H1 (cell line): ENCODE measurements around the gene EBF3. TPM values are rescaled to one million over a fixed set of nuclear protein-coding genes. Genes with fewer than 3 reads are reported as not detected.
A peak's percentile ranks its signal among the peaks of the same experiment; 100 is the strongest.

Source experiments
- CTCF ChIA-PET: fragments of 300-600 bp; sonication (Branson Sonifier 250); formaldehyde crosslinking; loops from one replicate; lab custom pipeline; 2021; ENCODE audit not compliant: partially characterized antibody; lab: Charles Lee
- POLR2A ChIA-PET: fragments of 300-600 bp; sonication (Branson Sonifier 250); formaldehyde crosslinking; loops from one replicate; lab custom pipeline; 2021; ENCODE audit warnings: inconsistent platforms; ENCODE audit not compliant: partially characterized antibody; lab: Charles Lee
- DNase-seq, 2 experiments: peaks; one replicate each; pipeline versions ENCODE4 v3.0.0 to v3.0.0-alpha.2; 2010 to 2022; ENCODE audit warnings: low spot score in 2 of 2, low read depth in 1 of 2, mixed read lengths in 1 of 2
- FAIRE-seq: peaks from 2 replicates; lab custom pipeline; 2011; peaks lifted over from hg19 to GRCh38; lab: Jason Lieb, UNC
- H2AFZ ChIP-seq: 2 replicates; pipeline ENCODE4 v1.8.1; 2012; ENCODE audit warnings: low read length, inconsistent platforms
- H2AK5ac ChIP-seq: 2 replicates; pipeline ENCODE4 v1.6.1; 2013; ENCODE audit warnings: low read depth, low read length
- H2BK120ac ChIP-seq: replicated peaks from 2 replicates; pipeline ENCODE3; 2013; ENCODE audit warnings: low read depth, low read length, inconsistent platforms
- H2BK12ac ChIP-seq: 2 replicates; pipeline ENCODE4 v1.6.1; 2013; ENCODE audit warnings: low read depth, low read length
- H2BK15ac ChIP-seq: 2 replicates; pipeline ENCODE4 v1.6.1; 2013; ENCODE audit warnings: low read length
- H2BK20ac ChIP-seq: 2 replicates; pipeline ENCODE4 v1.6.1; 2013; ENCODE audit warnings: low read length
- H2BK5ac ChIP-seq: 2 replicates; pipeline ENCODE4 v1.6.1; 2013; ENCODE audit warnings: low read depth, low read length
- H3K14ac ChIP-seq: 2 replicates; pipeline ENCODE4 v1.6.1; 2013; ENCODE audit warnings: inconsistent platforms; ENCODE audit not compliant: insufficient read length
- H3K18ac ChIP-seq: 2 replicates; pipeline ENCODE4 v1.6.1; 2013; ENCODE audit warnings: low read length; ENCODE audit errors: extremely low read depth
- H3K23ac ChIP-seq: 2 replicates; pipeline ENCODE4 v1.6.1; 2013; ENCODE audit warnings: inconsistent platforms; ENCODE audit not compliant: insufficient read length
- H3K23me2 ChIP-seq: 2 replicates; pipeline ENCODE4 v1.6.1; 2013; ENCODE audit warnings: low read depth, low read length
- H3K27ac ChIP-seq: 2 replicates; pipeline ENCODE4 v1.6.1; 2011; ENCODE audit warnings: low read depth, low read length, inconsistent platforms
- H3K27me3 ChIP-seq, 4 experiments: replicated peaks in 1 of 4; 1 replicate in 1 of 4; 2 replicates in 3 of 4; pipeline versions ENCODE4 v1.6.1 to v1.8.1; 2011 to 2013; ENCODE audit warnings: low read length in 3 of 4, mild to moderate bottlenecking in 3 of 4, inconsistent platforms in 2 of 4, mixed read lengths in 2 of 4, moderate library complexity in 1 of 4; ENCODE audit not compliant: control insufficient read depth in 3 of 4, insufficient read depth in 3 of 4; ENCODE audit errors: extremely low read depth in 1 of 4
- H3K36me3 ChIP-seq, 4 experiments: 2 replicates each; pipeline versions ENCODE4 v1.6.1 to v1.8.1; 2011 to 2013; ENCODE audit warnings: mild to moderate bottlenecking in 4 of 4, low read length in 3 of 4, moderate library complexity in 2 of 4, control low read depth in 1 of 4, inconsistent platforms in 1 of 4; ENCODE audit not compliant: insufficient read depth in 4 of 4, control insufficient read depth in 2 of 4
- H3K4ac ChIP-seq: replicated peaks from 2 replicates; pipeline ENCODE3; 2013; ENCODE audit warnings: low read length, low read depth, mixed read lengths, inconsistent platforms; ENCODE audit not compliant: insufficient read length
- H3K4me1 ChIP-seq, 4 experiments: replicated peaks in 1 of 4; 1 replicate in 1 of 4; 2 replicates in 3 of 4; pipeline versions ENCODE4 v1.6.1 to v1.8.1; 2011 to 2013; ENCODE audit warnings: low read length in 3 of 4, inconsistent platforms in 2 of 4, mixed read lengths in 1 of 4; ENCODE audit not compliant: insufficient read depth in 4 of 4, control insufficient read depth in 3 of 4
- H3K4me2 ChIP-seq, 2 experiments: 2 replicates each; pipeline versions ENCODE4 v1.6.1 to v1.8.1; 2011 to 2013; ENCODE audit warnings: low read depth in 2 of 2, low read length in 2 of 2, control low read depth in 1 of 2, inconsistent platforms in 1 of 2, mild to moderate bottlenecking in 1 of 2; ENCODE audit not compliant: insufficient read depth in 1 of 2
- H3K4me3 ChIP-seq, 4 experiments: fragments of 200-600, 300-600 bp in 1 of 4; sonication (generic), shearing (Covaris generic), sonication (Bioruptor Twin) in 1 of 4; 2 replicates each; pipeline versions ENCODE4 v1.5.1 to v1.8.1; 2011 to 2016; ENCODE audit warnings: low read length in 4 of 4, low read depth in 3 of 4, control low read depth in 2 of 4, inconsistent platforms in 2 of 4, mild to moderate bottlenecking in 2 of 4, mixed read lengths in 1 of 4, moderate library complexity in 1 of 4; ENCODE audit not compliant: insufficient read depth in 2 of 4; ENCODE audit errors: extremely low read depth in 1 of 4
- H3K56ac ChIP-seq: replicated peaks from 2 replicates; pipeline ENCODE3; 2013; ENCODE audit warnings: low read depth, mild to moderate bottlenecking, mixed read lengths, low read length, inconsistent platforms; ENCODE audit not compliant: insufficient read length
- H3K79me1 ChIP-seq: 2 replicates; pipeline ENCODE4 v1.6.1; 2013; ENCODE audit warnings: low read depth, low read length, control low read depth
- H3K79me2 ChIP-seq, 2 experiments: 2 replicates each; pipeline versions ENCODE4 v1.6.1 to v1.8.1; 2012 to 2013; ENCODE audit warnings: low read length in 2 of 2, mild to moderate bottlenecking in 2 of 2, inconsistent platforms in 1 of 2; ENCODE audit not compliant: insufficient read depth in 2 of 2, control insufficient read depth in 1 of 2
- H3K9ac ChIP-seq, 4 experiments: replicated peaks in 1 of 4; 1 replicate in 1 of 4; 2 replicates in 3 of 4; pipeline versions ENCODE4 v1.6.1 to v1.8.1; 2011 to 2013; ENCODE audit warnings: low read depth in 3 of 4, low read length in 3 of 4, control low read depth in 2 of 4, mild to moderate bottlenecking in 2 of 4, moderate library complexity in 2 of 4, inconsistent platforms in 1 of 4; ENCODE audit errors: extremely low read depth in 1 of 4
- H3K9me3 ChIP-seq, 2 experiments: 2 replicates each; pipeline versions ENCODE4 v1.6.1 to v1.8.1; 2012 to 2013; ENCODE audit warnings: mild to moderate bottlenecking in 2 of 2, moderate library complexity in 2 of 2, control low read depth in 1 of 2, inconsistent platforms in 1 of 2, low read depth in 1 of 2, low read length in 1 of 2, mixed read lengths in 1 of 2; ENCODE audit not compliant: insufficient read depth in 2 of 2
- H4K20me1 ChIP-seq, 2 experiments: replicated peaks in 1 of 2; 2 replicates each; pipeline versions ENCODE3 to v1.8.1; 2011 to 2013; ENCODE audit warnings: inconsistent platforms in 2 of 2, low read length in 2 of 2, mild to moderate bottlenecking in 1 of 2; ENCODE audit not compliant: insufficient read depth in 2 of 2, control insufficient read depth in 1 of 2
- H4K5ac ChIP-seq: 2 replicates; pipeline ENCODE4 v1.6.1; 2013; ENCODE audit warnings: low read length, low read depth, mixed read lengths, inconsistent platforms; ENCODE audit not compliant: insufficient read length
- H4K8ac ChIP-seq: 2 replicates; pipeline ENCODE4 v1.8.0; 2013; ENCODE audit warnings: mild to moderate bottlenecking, moderate library complexity, low read length, inconsistent platforms; ENCODE audit not compliant: insufficient read depth; ENCODE audit errors: extremely low read depth
- H4K91ac ChIP-seq: replicated peaks from 2 replicates; pipeline ENCODE3; 2013; ENCODE audit warnings: low read length, mixed read lengths, inconsistent platforms; ENCODE audit not compliant: insufficient read length
- CREB1 ChIP-seq: IDR thresholded peaks from 2 replicates; pipeline ENCODE4 v1.6.1; 2012; ENCODE audit warnings: inconsistent platforms
- FOSL1 ChIP-seq: IDR thresholded peaks from 2 replicates; pipeline ENCODE4 v1.6.1; 2011; ENCODE audit warnings: mild to moderate bottlenecking, low read depth, low read length, moderate library complexity; ENCODE audit not compliant: insufficient read depth
- KDM4A ChIP-seq: IDR thresholded peaks from one replicate; pipeline ENCODE4 v1.7.1; 2012; ENCODE audit warnings: low read depth, mild to moderate bottlenecking, moderate library complexity, low read length, inconsistent platforms; ENCODE audit not compliant: severe bottlenecking
- PHF8 ChIP-seq: fragments of 200-600 bp; sonication (generic); conservative IDR thresholded peaks from 2 replicates; pipeline ENCODE4 v1.7.1; 2012; ENCODE audit warnings: low read depth, mild to moderate bottlenecking, inconsistent platforms, low read length, moderate library complexity
- RFX5 ChIP-seq: IDR thresholded peaks from 2 replicates; pipeline ENCODE4 v1.6.1; 2011; ENCODE audit warnings: low read depth, low read length, improper control_type of control experiment, borderline replicate concordance
- SIN3A ChIP-seq, 2 experiments: IDR thresholded peaks in 1 of 2; conservative IDR thresholded peaks in 1 of 2; 2 replicates each; pipeline ENCODE4 v1.6.1; 2011 to 2012; ENCODE audit warnings: low read length in 2 of 2, improper control_type of control experiment in 1 of 2, low read depth in 1 of 2, mild to moderate bottlenecking in 1 of 2
- USF2 ChIP-seq: IDR thresholded peaks from 2 replicates; pipeline ENCODE4 v1.6.1; 2011; ENCODE audit warnings: low read length, improper control_type of control experiment
- WGBS, 2 experiments: shearing (Covaris generic) in 1 of 2; methylation state at CpG; one replicate each; pipeline versions ENCODE4 v1.1.6 to v1.1.7; 2013 to 2015; ENCODE audit warnings: low lambda C conversion rate in 2 of 2, mixed read lengths in 2 of 2, inconsistent platforms in 1 of 2, low coverage in 1 of 2, missing lambda C conversion rate in 1 of 2; ENCODE audit not compliant: insufficient replicate concordance in 2 of 2, insufficient coverage in 1 of 2, insufficient read length in 1 of 2; ENCODE audit errors: extremely low coverage in 1 of 2, missing lambda C conversion rate in 1 of 2; 5-methylcytosine and 5-hydroxymethylcytosine counted together
- long read RNA-seq, 2 experiments: library from RNA in 1 of 2; library from capped mRNA in 1 of 2; stranded (forward); transcript quantifications; one replicate each; pipeline ENCODE4 v2.0.0, GENCODE V29; 2021; ENCODE audit warnings: inconsistent platforms in 1 of 2
- polyA minus RNA-seq, 3 experiments: library from RNA; depleted of rRNA, polyadenylated mRNA; stranded (reverse); fragments of >200 nt; gene quantifications; 1 replicate in 2 of 3; 2 replicates in 1 of 3; pipeline ENCODE4 v1.2.3, GENCODE V29; 2011
- polyA plus RNA-seq, 7 experiments: library from polyadenylated mRNA; depleted of rRNA in 3 of 7; stranded (reverse) in 5 of 7; unstranded in 2 of 7; fragments of >200 nt in 5 of 7; fragments of 200-250 nt in 2 of 7; gene quantifications; 1 replicate in 5 of 7; 2 replicates in 1 of 7; 4 replicates in 1 of 7; pipeline versions ENCODE4 v1.2.1 to v1.2.3, GENCODE V29; 2011 to 2013; ENCODE audit warnings: missing spikeins in 2 of 7, mixed read lengths in 2 of 7
- total RNA-seq: library from RNA; stranded (reverse); fragmentation: NEBNext Ultra II Directional; extraction: Animal tissue kit (Norgen Biotek cat#: 25700); gene quantifications from 2 replicates; pipeline ENCODE4 v1.2.1, GENCODE V29; 2021

EBF3 gene
- total RNA-seq (0.26 and 0.38 TPM in 2 replicates), polyA plus RNA-seq (2011; rRNA removed) (0.08 and 0.20 TPM in 2 replicates), polyA minus RNA-seq (2011; rRNA and poly(A)+ RNA removed) (0.76 TPM in 1 of 2 replicates, not detected in the other)
- 0.31 TPM for polyA plus RNA-seq (2011; cell fraction: cytosol; rRNA removed)
- 0.40 TPM for polyA plus RNA-seq (2011; cell fraction: nucleus; rRNA removed)
- 0.07 to 0.15 TPM (median 0.12 TPM) in 4 replicates for polyA plus RNA-seq (2012, experiment 1 of 2)
- 0.07 TPM for polyA plus RNA-seq (2012, experiment 2 of 2)
- polyA plus RNA-seq (2013, experiment 1 of 2): 0.10 TPM
- polyA plus RNA-seq (2013, experiment 2 of 2): 0.09 TPM
- polyA minus RNA-seq (2011; cell fraction: cytosol; rRNA and poly(A)+ RNA removed): not detected
- 0.30 TPM for polyA minus RNA-seq (2011; cell fraction: nucleus; rRNA and poly(A)+ RNA removed)
- long read RNA-seq, experiment 1: 0 reads
- long read RNA-seq, experiment 2: 0 reads

- peaks cover 9 to 29% (median 18%) of the 10 kb centered on the region in 4 experiments for H3K4me1 ChIP-seq
- H3K23me2 ChIP-seq: peaks cover 27% of the 10 kb centered on the region; the same call in 1 of the 2 replicates
- H2BK5ac ChIP-seq: no peak within 1 kb of the TSS
- 1% methylated on average over 63 of the region's 131 CpGs; no CpG with 5 or more reads in 1 of the 2 experiments for WGBS, 2 experiments
- no peak within 1 kb of the TSS for H2AFZ ChIP-seq
- H3K4me3 ChIP-seq: peak within 1 kb of the TSS; percentile 35 to 61 (median 39)
- no peak within 1 kb of the TSS for H3K27ac ChIP-seq
- H2BK120ac ChIP-seq: no peak within 1 kb of the TSS
- DNase-seq (peak in 1 of 2 experiments; percentile 91), FAIRE-seq (no peak)
- H3K36me3 ChIP-seq: peaks cover 0 to 10% (median 0%) of the 10 kb centered on the region in 4 experiments; a peak in 1 of 8 replicates
- H2BK15ac ChIP-seq: no peak within 1 kb of the TSS
- H3K4ac ChIP-seq: no peak within 1 kb of the TSS
- H4K8ac ChIP-seq: peak within 1 kb of the TSS; percentile 42; the same call in 1 of the 2 replicates
- H3K4me2 ChIP-seq: peak within 1 kb of the TSS; percentile 80 to 88
- H3K79me1 ChIP-seq: no peaks in the 10 kb centered on the region
- H3K56ac ChIP-seq: no peak within 1 kb of the TSS
- ChIA-PET POLR2A (no interaction called here), CTCF (interaction anchor here (1.0 to 1.1 kb wide), 2 partner anchors 10 to 86 kb away, joined by 3 to 4 read pairs; no protein-coding TSS in a partner anchor)
- peaks cover 16 to 20% of the 10 kb centered on the region in 2 experiments for H4K20me1 ChIP-seq
- H3K23ac ChIP-seq: no peak within 1 kb of the TSS
- H4K5ac ChIP-seq: no peak within 1 kb of the TSS
- H3K79me2 ChIP-seq: no peaks in the 10 kb centered on the region
- H3K27me3 ChIP-seq: peaks cover 86 to 98% (median 94%) of the 10 kb centered on the region in 4 experiments; a peak in 6 of 7 replicates
- H3K18ac ChIP-seq: no peak within 1 kb of the TSS
- no peak within 1 kb of the TSS for H3K9ac ChIP-seq
- no peak within 1 kb of the TSS for H3K14ac ChIP-seq
- H2BK20ac ChIP-seq: no peak within 1 kb of the TSS
- H2AK5ac ChIP-seq: no peak within 1 kb of the TSS
- no peak within 1 kb of the TSS for H4K91ac ChIP-seq
- no peaks in the 10 kb centered on the region for H3K9me3 ChIP-seq
- no peak within 1 kb of the TSS for H2BK12ac ChIP-seq
- TF ChIP-seq PHF8: 0 out of 2 replicates have a peak, but pooled peaks have one; percentile 33
- no peak for TF ChIP-seq USF2
- TF ChIP-seq RFX5: no peak
- TF ChIP-seq FOSL1: no peak
- TF ChIP-seq CREB1: peak; percentile 59; the same call in 1 of the 2 replicates
- TF ChIP-seq KDM4A: peak; percentile 37
- TF ChIP-seq SIN3A (conservative IDR thresholded peaks at IDR 0.05 in 1 of 2, IDR thresholded peaks at IDR 0.05 in 1 of 2; ENCODE audit: low read depth in 1 of 2, low read length in 2 of 2): peak in 1 of 2 experiments; percentile 49; a peak in 1 of 4 replicates
Observed at GRCh38 chr10:129963641-129964501, at the start of gene EBF3. EBF3 (minus strand) TSS chr10:129964274; CDS start chr10:129963768, 506 bp downstream.
